CD14-positive monocyte (primary cell): ENCODE data around the gene EPB41L4B. TPM values are rescaled to one million over a fixed set of nuclear protein-coding genes. Genes with fewer than 3 reads are reported as not detected.

Source experiments
- DNase-seq, 3 donors: peaks; one replicate each; pipeline ENCODE4 v3.0.0-alpha.2; 2011 to 2022
- H2AFZ ChIP-seq: 2 replicates; pipeline ENCODE4 v1.6.0; 2012; ENCODE audit warnings: mild to moderate bottlenecking, low read depth, low read length, inconsistent platforms; ENCODE audit not compliant: insufficient read depth, poor library complexity, severe bottlenecking
- H3K27ac ChIP-seq, 2 donors: 1 replicate in 1 of 2; 2 replicates in 1 of 2; pipeline ENCODE4 v1.5.1; 2012 to 2013; ENCODE audit warnings: low read length in 2 of 2, control low read depth in 1 of 2, inconsistent platforms in 1 of 2, low read depth in 1 of 2, mild to moderate bottlenecking in 1 of 2
- H3K27me3 ChIP-seq, 2 donors: one replicate each; pipeline versions ENCODE4 v1.6.0 to v1.6.1; 2011 to 2013; ENCODE audit warnings: low read length in 2 of 2; ENCODE audit not compliant: control insufficient read depth in 2 of 2, insufficient read depth in 2 of 2
- H3K36me3 ChIP-seq, 2 donors: replicated peaks in 1 of 2; 1 replicate in 1 of 2; 2 replicates in 1 of 2; pipeline versions ENCODE4 v1.5.1 to v1.6.1; 2012 to 2013; ENCODE audit warnings: low read length in 2 of 2, control low read depth in 1 of 2, inconsistent platforms in 1 of 2, mild to moderate bottlenecking in 1 of 2; ENCODE audit not compliant: insufficient read depth in 2 of 2, control insufficient read depth in 1 of 2
- H3K4me1 ChIP-seq, 2 donors: 1 replicate in 1 of 2; 2 replicates in 1 of 2; pipeline versions ENCODE4 v1.5.1 to v1.6.1; 2012 to 2013; ENCODE audit warnings: low read length in 2 of 2, control low read depth in 1 of 2, inconsistent platforms in 1 of 2, mild to moderate bottlenecking in 1 of 2, moderate library complexity in 1 of 2; ENCODE audit not compliant: insufficient read depth in 2 of 2, control insufficient read depth in 1 of 2
- H3K4me2 ChIP-seq: replicated peaks from 2 replicates; pipeline ENCODE3; 2012; ENCODE audit warnings: low read length, moderate library complexity, mild to moderate bottlenecking; ENCODE audit not compliant: poor library complexity, severe bottlenecking; ENCODE audit errors: extremely low read depth
- H3K4me3 ChIP-seq, 3 experiments: fragments of 200-600 bp in 1 of 3; sonication (generic) in 1 of 3; replicated peaks in 1 of 3; 1 replicate in 2 of 3; 2 replicates in 1 of 3; pipeline ENCODE4 v1.5.1; 2011 to 2013; ENCODE audit warnings: low read length in 3 of 3, mild to moderate bottlenecking in 3 of 3, control low read depth in 2 of 3, low read depth in 2 of 3, inconsistent platforms in 1 of 3, moderate library complexity in 1 of 3
- H3K79me2 ChIP-seq: 2 replicates; pipeline ENCODE4 v1.6.0; 2012; ENCODE audit warnings: mild to moderate bottlenecking, control low read depth, inconsistent platforms, low read length, moderate library complexity; ENCODE audit not compliant: insufficient read depth
- H3K9ac ChIP-seq: 2 replicates; pipeline ENCODE4 v1.6.0; 2017; ENCODE audit warnings: low read length, mild to moderate bottlenecking; ENCODE audit not compliant: insufficient read depth, poor library complexity, severe bottlenecking
- H3K9me3 ChIP-seq, 2 donors: replicated peaks in 1 of 2; 1 replicate in 1 of 2; 2 replicates in 1 of 2; pipeline versions ENCODE4 v1.5.1 to v1.6.1; 2012 to 2013; ENCODE audit warnings: low read length in 2 of 2, control low read depth in 1 of 2; ENCODE audit not compliant: control insufficient read depth in 1 of 2, insufficient read depth in 1 of 2
- H4K20me1 ChIP-seq: 2 replicates; pipeline ENCODE4 v1.6.0; 2012; ENCODE audit warnings: mild to moderate bottlenecking, low read length, control low read depth, moderate library complexity; ENCODE audit not compliant: insufficient read depth
- H3K27ac Mint-ChIP-seq, 7 donors: one replicate each; pipeline ENCODE4 v1.8.0; 2020; ENCODE audit warnings: mild to moderate bottlenecking in 7 of 7, mixed read lengths in 7 of 7, moderate library complexity in 6 of 7, inconsistent platforms in 2 of 7
- H3K27me3 Mint-ChIP-seq, 3 donors: one replicate each; pipeline ENCODE4 v1.8.0; 2021 to 2022; ENCODE audit warnings: low read depth in 3 of 3, mild to moderate bottlenecking in 3 of 3, mixed read lengths in 3 of 3, moderate library complexity in 3 of 3, inconsistent platforms in 1 of 3
- H3K36me3 Mint-ChIP-seq, 2 donors: one replicate each; pipeline ENCODE4 v1.8.0; 2020; ENCODE audit warnings: mixed read lengths in 2 of 2, inconsistent platforms in 1 of 2, mild to moderate bottlenecking in 1 of 2
- H3K4me1 Mint-ChIP-seq: one replicate; pipeline ENCODE4 v1.8.0; 2020; ENCODE audit warnings: mild to moderate bottlenecking, mixed read lengths
- H3K4me3 Mint-ChIP-seq, 2 donors: one replicate each; pipeline ENCODE4 v1.8.0; 2020; ENCODE audit warnings: mild to moderate bottlenecking in 2 of 2, mixed read lengths in 2 of 2, moderate library complexity in 1 of 2
- H3K9me3 Mint-ChIP-seq, 7 donors: one replicate each; pipeline ENCODE4 v1.8.0; 2020 to 2022; ENCODE audit warnings: mixed read lengths in 7 of 7, mild to moderate bottlenecking in 6 of 7, moderate library complexity in 6 of 7, inconsistent platforms in 2 of 7
- WGBS: methylation state at CpG from one replicate; pipeline ENCODE4 v1.1.5; 2013; ENCODE audit warnings: missing lambda C conversion rate; ENCODE audit not compliant: insufficient coverage; 5-methylcytosine and 5-hydroxymethylcytosine counted together
- intact Hi-C, 2 donors: fragments of 100-400 bp; cut with micrococcal nuclease; formaldehyde crosslinking; loops; one replicate each; pipeline versions ENCODE4 v1.15.0 to v1.15.1; 2023
- polyA minus RNA-seq: library from RNA; depleted of rRNA, polyadenylated mRNA; stranded (reverse); fragments of >200 nt; gene quantifications from 2 replicates; pipeline ENCODE4 v1.2.3, GENCODE V29; 2012
- polyA plus RNA-seq, 3 donors: library from polyadenylated mRNA; depleted of rRNA in 1 of 3; unstranded in 2 of 3; stranded (reverse) in 1 of 3; fragments of 300-500 nt in 2 of 3; fragments of >200 nt in 1 of 3; fragmentation: Illumina TruSeq in 2 of 3; gene quantifications; 1 replicate in 2 of 3; 2 replicates in 1 of 3; pipeline ENCODE4 v1.2.3, GENCODE V29; 2012 to 2021
- total RNA-seq, 12 experiments: library from RNA in 1 of 12; stranded (reverse) in 1 of 12; fragments of 120-200 nt in 1 of 12; gene quantifications; one replicate each; pipeline ENCODE4 v1.2.4 and lab custom pipeline; 2013 to 2026; ENCODE audit warnings: mixed read lengths in 6 of 12, inconsistent platforms in 1 of 12
- TF ChIP-seq, protein P1 (sequence below): fragments of 200-600 bp; IDR thresholded peaks from one replicate; pipeline ENCODE4 v1.8.0; 2022; ENCODE audit warnings: antibody characterized with exemption, mild to moderate bottlenecking

The EPB41L4B gene
- 0.10 TPM for total RNA-seq (2013)
- not detected for polyA plus RNA-seq
- polyA minus RNA-seq: not detected in 2 replicates
- total RNA-seq (lab: John Stamatoyannopoulos, UW): 0 to 2.9 (median 0.13) reads per million in 11 experiments

DNA sequence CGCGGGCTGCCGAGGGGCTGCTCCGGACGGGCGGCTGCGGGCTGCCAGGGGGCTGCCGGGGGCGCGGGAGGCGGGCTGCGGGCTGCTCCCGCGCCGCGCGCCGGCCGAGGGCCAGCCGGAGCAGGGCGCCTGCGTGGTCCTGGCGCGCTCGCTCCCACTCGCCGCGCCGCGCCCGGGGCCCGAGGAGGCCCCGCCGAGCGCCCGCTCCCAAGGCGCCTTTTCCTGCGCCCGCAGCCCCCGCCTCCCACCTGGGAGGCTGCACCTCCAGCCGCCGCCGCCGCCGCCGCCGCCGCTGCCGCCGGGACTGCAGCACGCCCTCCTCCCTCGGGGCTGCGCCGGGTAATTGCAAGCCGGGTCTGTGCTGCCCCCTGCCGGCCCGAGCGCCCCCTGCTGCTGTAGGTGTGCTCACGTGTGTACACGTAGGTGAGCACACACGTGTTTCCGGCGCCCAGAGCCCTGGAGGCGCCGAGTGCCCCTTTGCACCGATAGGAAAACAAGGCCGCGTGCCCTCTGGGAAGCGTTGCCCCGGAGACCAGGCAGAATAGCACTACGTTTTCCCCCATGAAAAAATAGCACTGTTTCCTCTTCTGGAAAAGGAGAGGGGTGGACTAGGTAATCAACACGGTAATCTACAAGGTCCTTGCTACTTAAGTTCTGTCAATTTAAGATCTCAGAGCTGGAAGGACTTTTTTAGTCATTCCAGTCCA lies at the start of gene EPB41L4B:
Gene EPB41L4B, minus strand, starts transcription at position 318 of the 707 bp plus-strand sequence. CDS start 613 bp downstream, outside the sequence.
- H4K20me1 ChIP-seq: no peaks in the 10 kb centered on the region
- intact Hi-C loops: loop anchor here in 1 of 2 donors (2.0 kb wide), 1 partner anchor 76 kb away; no protein-coding TSS in a partner anchor
- peaks cover 0 to 20% of the 10 kb centered on the region in 2 donors for H3K9me3 ChIP-seq
- peak within 1 kb of the TSS; percentile 66 for H3K4me2 ChIP-seq
- H3K36me3 ChIP-seq: no peaks in the 10 kb centered on the region
- H3K4me3 ChIP-seq: no peak within 1 kb of the TSS
- under 1% methylated on average over 65 of the region's 72 CpGs for WGBS
- peaks cover 0 to 17% of the 10 kb centered on the region in 2 donors for H3K4me1 ChIP-seq
- peaks cover 16% of the 10 kb centered on the region for H3K4me1 Mint-ChIP-seq
- H3K9me3 Mint-ChIP-seq: peaks cover 0 to 14% (median 4%) of the 10 kb centered on the region in 7 donors
- no peak within 1 kb of the TSS for H3K9ac ChIP-seq
- H3K27ac ChIP-seq: no peak within 1 kb of the TSS
- H2AFZ ChIP-seq: no peak within 1 kb of the TSS
- H3K79me2 ChIP-seq: no peaks in the 10 kb centered on the region
- peaks cover 0 to 2% of the 10 kb centered on the region in 2 donors for H3K36me3 Mint-ChIP-seq
- H3K27me3 ChIP-seq: peaks cover 64 to 71% of the 10 kb centered on the region in 2 donors
- H3K27me3 Mint-ChIP-seq: peaks cover 51 to 73% (median 68%) of the 10 kb centered on the region in 3 donors
- TF ChIP-seq, protein P1, sequence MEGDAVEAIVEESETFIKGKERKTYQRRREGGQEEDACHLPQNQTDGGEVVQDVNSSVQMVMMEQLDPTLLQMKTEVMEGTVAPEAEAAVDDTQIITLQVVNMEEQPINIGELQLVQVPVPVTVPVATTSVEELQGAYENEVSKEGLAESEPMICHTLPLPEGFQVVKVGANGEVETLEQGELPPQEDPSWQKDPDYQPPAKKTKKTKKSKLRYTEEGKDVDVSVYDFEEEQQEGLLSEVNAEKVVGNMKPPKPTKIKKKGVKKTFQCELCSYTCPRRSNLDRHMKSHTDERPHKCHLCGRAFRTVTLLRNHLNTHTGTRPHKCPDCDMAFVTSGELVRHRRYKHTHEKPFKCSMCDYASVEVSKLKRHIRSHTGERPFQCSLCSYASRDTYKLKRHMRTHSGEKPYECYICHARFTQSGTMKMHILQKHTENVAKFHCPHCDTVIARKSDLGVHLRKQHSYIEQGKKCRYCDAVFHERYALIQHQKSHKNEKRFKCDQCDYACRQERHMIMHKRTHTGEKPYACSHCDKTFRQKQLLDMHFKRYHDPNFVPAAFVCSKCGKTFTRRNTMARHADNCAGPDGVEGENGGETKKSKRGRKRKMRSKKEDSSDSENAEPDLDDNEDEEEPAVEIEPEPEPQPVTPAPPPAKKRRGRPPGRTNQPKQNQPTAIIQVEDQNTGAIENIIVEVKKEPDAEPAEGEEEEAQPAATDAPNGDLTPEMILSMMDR: peak; percentile 80
- H3K27ac Mint-ChIP-seq: no peak within 1 kb of the TSS
- peak within 1 kb of the TSS; percentile 77 to 91 for H3K4me3 Mint-ChIP-seq
- DNase-seq: peak; percentile 35 to 41 (median 40)

- WGBS: 100% methylated on average over 1 of the region's 2 CpGs
- Histone ChIP-seq H3K4me1 (no peaks in the 10 kb centered on the region), H3K9ac (no peak overlapping the region), H4K20me1 (no peaks in the 10 kb centered on the region), H3K27me3 (no peaks in the 10 kb centered on the region), H3K27ac (no peak overlapping the region), H3K4me2 (no peak overlapping the region), H2AFZ (no peak overlapping the region), H3K4me3 (no peak overlapping the region), H3K79me2 (no peaks in the 10 kb centered on the region), H3K9me3 (no peaks in the 10 kb centered on the region), H3K36me3 (no peaks in the 10 kb centered on the region)
- Mint-ChIP-seq H3K4me1 (no peaks in the 10 kb centered on the region), H3K9me3 (peaks cover 0 to 11% (median 7%) of the 10 kb centered on the region in 7 donors), H3K36me3 (no peaks in the 10 kb centered on the region), H3K27me3 (peaks cover 2 to 14% (median 13%) of the 10 kb centered on the region in 3 donors), H3K4me3 (peak overlapping the region in 1 of 2 donors; percentile 25), H3K27ac (no peak overlapping the region)
- no peak for DNase-seq
- intact Hi-C loops: no loop called here
- TF ChIP-seq, protein P1: no peak
Measured at GRCh38 chr9:109369285-109369684, 48.4 kb upstream of the EPB41L4B start.
